ENCODE data around the gene HOXD8.

GRCh38 chr2:176117162-176117822 lies 12.2 kb upstream of the HOXD8 start:
- TF ChIP-seq CTCF (IDR thresholded peaks at IDR 0.05) (no peak), POLR2A (IDR thresholded peaks at IDR 0.05) (no peak)

Measured in ovary (tissue), 3 donors.